Stimulated activated CD4-positive, alpha-beta T cell treated with anti-CD3 and anti-CD28 coated beads, Interleukin-1b, Interleukin-23, amount 100 ng/mL, for 1 hour (primary cell): ENCODE data around the gene TMEM163.
"Not testable (repeated sequence)": the region's sequence is repeated elsewhere in the genome, so short reads cannot be mapped to it uniquely, and the experiment has no call there.

Experiments
- DNase-seq, 2 donors: peaks; one replicate each; pipeline ENCODE4 v3.0.0-alpha.2; 2020; ENCODE audit warnings: low read depth in 2 of 2

Gene TMEM163

GRCh38 chr2:134578316-134578715 is 140.5 kb downstream of the TMEM163 start:
- DNase-seq: no peak

GRCh38 chr2:134576478-134576877 is 142.3 kb downstream of the TMEM163 start:
- no peak for DNase-seq

GRCh38 chr2:134575888-134576287 is 142.9 kb downstream of the TMEM163 start:
- DNase-seq: no peak

GRCh38 chr2:134574611-134575330 is 144.0 kb downstream of the TMEM163 start:
- no peak for DNase-seq

GRCh38 chr2:134573724-134574123 is 145.1 kb downstream of the TMEM163 start:
- no peak for DNase-seq

GRCh38 chr2:134573085-134573370 is 145.8 kb downstream of the TMEM163 start:
- DNase-seq: no peak

GRCh38 chr2:134572314-134573084 is 146.3 kb downstream of the TMEM163 start:
- no peak for DNase-seq

GRCh38 chr2:134570676-134571075 is 148.1 kb downstream of the TMEM163 start:
- DNase-seq: no peak

GRCh38 chr2:134568413-134568812 is 150.4 kb downstream of the TMEM163 start:
- no peak for DNase-seq

- no peak for DNase-seq
Observed at GRCh38 chr2:134567666-134568065, 151.1 kb downstream of the TMEM163 start.

- DNase-seq: not testable (repeated sequence)
Observed at GRCh38 chr2:134564955-134565354, 153.8 kb downstream of the TMEM163 start.

- no peak for DNase-seq
Observed at GRCh38 chr2:134564549-134564948, 154.3 kb downstream of the TMEM163 start.

- DNase-seq: no peak
Observed at GRCh38 chr2:134558208-134558830, 160.5 kb downstream of the TMEM163 start.

GRCh38 chr2:134555411-134555810 is 163.4 kb downstream of the TMEM163 start:
- DNase-seq: no peak

- DNase-seq: no peak
Observed at GRCh38 chr2:134553657-134554056, 165.1 kb downstream of the TMEM163 start.

GRCh38 chr2:134550566-134551164 is 168.1 kb downstream of the TMEM163 start:
- no peak for DNase-seq

- no peak for DNase-seq
Observed at GRCh38 chr2:134549104-134549503, 169.7 kb downstream of the TMEM163 start.

GRCh38 chr2:134540990-134541389 is 177.8 kb downstream of the TMEM163 start:
- no peak for DNase-seq

- DNase-seq: no peak
Observed at GRCh38 chr2:134539981-134540380, 178.8 kb downstream of the TMEM163 start.

GRCh38 chr2:134537702-134538101 is 181.1 kb downstream of the TMEM163 start:
- no peak for DNase-seq

GRCh38 chr2:134537121-134537520 is 181.7 kb downstream of the TMEM163 start:
- no peak for DNase-seq

- no peak for DNase-seq
Observed at GRCh38 chr2:134536296-134536695, 182.5 kb downstream of the TMEM163 start.

- no peak for DNase-seq
Observed at GRCh38 chr2:134532537-134532936, 186.3 kb downstream of the TMEM163 start.
